Large intestine (tissue), 3 donors: ENCODE measurements around the gene BAG5. TPM values are rescaled to one million over a fixed set of nuclear protein-coding genes. Genes with fewer than 3 reads are reported as not detected.

Source experiments
- DNase-seq, 2 donors: peaks; one replicate each; pipeline versions ENCODE4 v3.0.0 to v3.0.0-alpha.2; 2013
- H3K27ac ChIP-seq: one replicate; pipeline ENCODE4 v1.5.1; 2013; ENCODE audit warnings: low read length
- H3K27me3 ChIP-seq: 2 replicates; pipeline ENCODE4 v1.6.1; 2013; ENCODE audit warnings: low read length; ENCODE audit not compliant: control insufficient read depth, insufficient read depth
- H3K36me3 ChIP-seq: 2 replicates; pipeline ENCODE4 v1.6.1; 2013; ENCODE audit warnings: low read length; ENCODE audit not compliant: control insufficient read depth, insufficient read depth
- H3K4me1 ChIP-seq: one replicate; pipeline ENCODE4 v1.6.1; 2013; ENCODE audit warnings: low read length; ENCODE audit not compliant: control insufficient read depth, insufficient read depth
- H3K4me3 ChIP-seq: one replicate; pipeline ENCODE4 v1.5.1; 2013; ENCODE audit warnings: low read length
- H3K9me3 ChIP-seq: one replicate; pipeline ENCODE4 v1.6.1; 2013; ENCODE audit warnings: mild to moderate bottlenecking, low read depth, low read length, moderate library complexity; ENCODE audit not compliant: control insufficient read depth
- WGBS: methylation state at CpG from one replicate; pipeline ENCODE4 v1.1.5; 2013; ENCODE audit warnings: low lambda C conversion rate; ENCODE audit not compliant: insufficient coverage; 5-methylcytosine and 5-hydroxymethylcytosine counted together
- polyA plus RNA-seq: library from polyadenylated mRNA; unstranded; fragments of 120-200 nt; gene quantifications from one replicate; pipeline ENCODE4 v1.2.1, GENCODE V29; 2013

The BAG5 gene
- polyA plus RNA-seq, 1 donor, result 22.5 TPM

- Histone ChIP-seq H3K4me3 (no peak overlapping the region), H3K27ac (no peak overlapping the region), H3K4me1 (peaks cover 8% of the 10 kb centered on the region), H3K36me3 (peaks cover 29% of the 10 kb centered on the region), H3K27me3 (no peaks in the 10 kb centered on the region), H3K9me3 (no peaks in the 10 kb centered on the region)
- DNase-seq, result no peak
- no CpG with 5 or more reads among the region's 15 CpGs for WGBS
Measured at GRCh38 chr14:103555559-103556337, 6.7 kb downstream of the BAG5 start.

- Histone ChIP-seq H3K9me3 (no peaks in the 10 kb centered on the region), H3K27me3 (no peaks in the 10 kb centered on the region), H3K27ac (peak overlapping the region; percentile 16), H3K36me3 (peaks cover 2% of the 10 kb centered on the region), H3K4me1 (peaks cover 10% of the 10 kb centered on the region), H3K4me3 (no peak overlapping the region)
- 100% methylated on average over 1 of the region's 11 CpGs for WGBS
- DNase-seq, result no peak
Measured at GRCh38 chr14:103552846-103553210, 9.6 kb downstream of the BAG5 start.

GRCh38 chr14:103552011-103552845, 10.2 kb downstream of the BAG5 start:
- Histone ChIP-seq H3K4me1 (peaks cover 10% of the 10 kb centered on the region), H3K9me3 (no peaks in the 10 kb centered on the region), H3K36me3 (peaks cover 2% of the 10 kb centered on the region), H3K27me3 (no peaks in the 10 kb centered on the region), H3K4me3 (no peak overlapping the region), H3K27ac (peak overlapping the region; percentile 54)
- DNase-seq, result no peak
- WGBS, result no CpG with 5 or more reads among the region's 18 CpGs

GRCh38 chr14:103551338-103551762, 11.1 kb downstream of the BAG5 start:
- Histone ChIP-seq H3K27me3 (no peaks in the 10 kb centered on the region), H3K36me3 (peaks cover 2% of the 10 kb centered on the region), H3K27ac (peak overlapping the region; percentile 54), H3K4me3 (no peak overlapping the region), H3K4me1 (peaks cover 10% of the 10 kb centered on the region), H3K9me3 (no peaks in the 10 kb centered on the region)
- WGBS, result 93% methylated on average over 5 of the region's 17 CpGs
- no peak for DNase-seq

GRCh38 chr14:103550451-103551337, 11.8 kb downstream of the BAG5 start:
- no peak overlapping the region for H3K27ac ChIP-seq
- no peak for DNase-seq
- peaks cover 2% of the 10 kb centered on the region for H3K36me3 ChIP-seq
- no peaks in the 10 kb centered on the region for H3K9me3 ChIP-seq
- H3K4me3 ChIP-seq, result no peak overlapping the region
- H3K27me3 ChIP-seq, result no peaks in the 10 kb centered on the region
- H3K4me1 ChIP-seq, result peaks cover 10% of the 10 kb centered on the region
- WGBS, result no CpG with 5 or more reads among the region's 22 CpGs

- Histone ChIP-seq H3K4me3 (no peak overlapping the region), H3K36me3 (peaks cover under 1% of the 10 kb centered on the region), H3K27me3 (no peaks in the 10 kb centered on the region), H3K4me1 (peaks cover 13% of the 10 kb centered on the region), H3K27ac (no peak overlapping the region), H3K9me3 (no peaks in the 10 kb centered on the region)
- 100% methylated on average over 2 of the region's 30 CpGs for WGBS
- no peak for DNase-seq
Measured at GRCh38 chr14:103549361-103550311, 12.8 kb downstream of the BAG5 start.

GRCh38 chr14:103548463-103549351, 13.8 kb downstream of the BAG5 start:
- Histone ChIP-seq H3K4me3 (no peak overlapping the region), H3K36me3 (no peaks in the 10 kb centered on the region), H3K27ac (no peak overlapping the region), H3K4me1 (peaks cover 21% of the 10 kb centered on the region), H3K27me3 (no peaks in the 10 kb centered on the region), H3K9me3 (no peaks in the 10 kb centered on the region)
- WGBS, result no CpG with 5 or more reads among the region's 27 CpGs
- no peak for DNase-seq

- no peaks in the 10 kb centered on the region for H3K9me3 ChIP-seq
- 72% methylated on average over 2 of the region's 18 CpGs for WGBS
- peaks cover 28% of the 10 kb centered on the region for H3K4me1 ChIP-seq
- H3K27ac ChIP-seq, result no peak overlapping the region
- no peaks in the 10 kb centered on the region for H3K27me3 ChIP-seq
- no peak for DNase-seq
- no peak overlapping the region for H3K4me3 ChIP-seq
- H3K36me3 ChIP-seq, result no peaks in the 10 kb centered on the region
Measured at GRCh38 chr14:103547941-103548462, 14.5 kb downstream of the BAG5 start.
